T-cell (primary cell): ENCODE measurements around the gene MBD3L5. TPM values are rescaled to one million over a fixed set of nuclear protein-coding genes. Genes with fewer than 3 reads are reported as not detected.
A peak's percentile ranks its signal among the peaks of the same experiment; 100 is the strongest.

ENCODE experiments used
- ATAC-seq, 4 experiments: fragments of 200-7000 bp in 3 of 4; fragments of 150-1000 bp in 1 of 4; cut with Tn5 transposase; replicated peaks in 1 of 4; 1 replicate in 3 of 4; 2 replicates in 1 of 4; pipeline ENCODE4 v1.10.0; 2021; ENCODE audit warnings: moderate library complexity in 3 of 4, mild to moderate bottlenecking in 2 of 4, moderate number of reproducible peaks in 1 of 4
- CTCF ChIA-PET, 2 donors: fragments of 300-600 bp; sonication (Branson Sonifier 250); formaldehyde crosslinking; loops; one replicate each; lab custom pipeline; 2022; ENCODE audit warnings: antibody characterized with exemption in 2 of 2; lab: Charles Lee
- POLR2A ChIA-PET, 2 donors: fragments of 300-600 bp; sonication (Branson Sonifier 250); formaldehyde crosslinking; loops; one replicate each; lab custom pipeline; 2022; ENCODE audit warnings: antibody characterized with exemption in 2 of 2; lab: Charles Lee
- DNase-seq, 35 experiments: peaks; one replicate each; pipeline versions ENCODE4 v3.0.0 to v3.0.0-alpha.2; 2013 to 2023
- H3K27ac ChIP-seq: one replicate; pipeline ENCODE4 v1.5.1; 2013; ENCODE audit warnings: low read length
- H3K27me3 ChIP-seq, 2 experiments: replicated peaks in 1 of 2; 1 replicate in 1 of 2; 2 replicates in 1 of 2; pipeline versions ENCODE4 v1.6.1 to v1.7.0; 2013; ENCODE audit warnings: low read length in 1 of 2, mixed read lengths in 1 of 2; ENCODE audit not compliant: control insufficient read depth in 2 of 2, insufficient read depth in 2 of 2; ENCODE audit errors: extremely low read depth in 1 of 2
- H3K36me3 ChIP-seq, 2 donors: 1 replicate in 1 of 2; 2 replicates in 1 of 2; pipeline versions ENCODE4 v1.6.1 to v1.7.0; 2013; ENCODE audit warnings: low read length in 1 of 2; ENCODE audit not compliant: control insufficient read depth in 2 of 2, insufficient read depth in 1 of 2; ENCODE audit errors: extremely low read depth in 1 of 2
- H3K4me1 ChIP-seq, 2 experiments: 1 replicate in 1 of 2; 2 replicates in 1 of 2; pipeline versions ENCODE4 v1.6.1 to v1.7.0; 2013; ENCODE audit warnings: low read length in 2 of 2, mixed read lengths in 1 of 2; ENCODE audit not compliant: insufficient read depth in 2 of 2, control insufficient read depth in 1 of 2; ENCODE audit errors: extremely low read depth in 1 of 2
- H3K4me3 ChIP-seq, 2 donors: 1 replicate in 1 of 2; 2 replicates in 1 of 2; pipeline versions ENCODE4 v1.5.1 to v1.7.0; 2013; ENCODE audit warnings: mild to moderate bottlenecking in 2 of 2, low read length in 1 of 2, moderate library complexity in 1 of 2; ENCODE audit not compliant: control insufficient read depth in 1 of 2; ENCODE audit errors: extremely low read depth in 1 of 2
- H3K9me3 ChIP-seq: 2 replicates; pipeline ENCODE4 v1.7.0; 2013
- H3K27ac Mint-ChIP-seq, 2 donors: one replicate each; pipeline ENCODE4 v1.8.0; 2020 to 2021; ENCODE audit warnings: mild to moderate bottlenecking in 2 of 2, mixed read lengths in 2 of 2
- H3K27me3 Mint-ChIP-seq, 2 donors: one replicate each; pipeline ENCODE4 v1.8.0; 2021 to 2022; ENCODE audit warnings: mixed read lengths in 2 of 2
- H3K36me3 Mint-ChIP-seq: one replicate; pipeline ENCODE4 v1.8.0; 2021; ENCODE audit warnings: mixed read lengths
- H3K4me1 Mint-ChIP-seq, 3 donors: one replicate each; pipeline ENCODE4 v1.8.0; 2020 to 2022; ENCODE audit warnings: mixed read lengths in 3 of 3, mild to moderate bottlenecking in 1 of 3
- H3K4me3 Mint-ChIP-seq, 3 donors: one replicate each; pipeline ENCODE4 v1.8.0; 2020 to 2022; ENCODE audit warnings: mild to moderate bottlenecking in 3 of 3, mixed read lengths in 3 of 3, moderate library complexity in 3 of 3
- H3K9me3 Mint-ChIP-seq, 3 donors: one replicate each; pipeline ENCODE4 v1.8.0; 2020 to 2022; ENCODE audit warnings: mixed read lengths in 3 of 3
- WGBS: methylation state at CpG from one replicate; pipeline ENCODE4 v1.1.5; 2013; ENCODE audit warnings: missing lambda C conversion rate; ENCODE audit not compliant: insufficient coverage; 5-methylcytosine and 5-hydroxymethylcytosine counted together
- total RNA-seq, 35 experiments: library from RNA in 6 of 35; stranded (reverse) in 6 of 35; fragments of 120-200 nt in 1 of 35; gene quantifications; one replicate each; pipeline versions ENCODE4 v1.2.1 to v1.2.4 and lab custom pipeline; 2013 to 2026

MBD3L5 gene
- total RNA-seq, 5 donors from 2014 or later (not counting 1 experiment from before 2014, with no cell fraction given), result not detected

- Mint-ChIP-seq H3K9me3 (peaks cover 6 to 9% (median 8%) of the 10 kb centered on the region in 3 donors), H3K27ac (peak overlapping the region; percentile 84 to 89), H3K36me3 (peaks cover 8% of the 10 kb centered on the region), H3K4me3 (peak overlapping the region; percentile 68 to 78 (median 75)), H3K27me3 (no peaks in the 10 kb centered on the region), H3K4me1 (peaks cover 23 to 34% (median 30%) of the 10 kb centered on the region in 3 donors)
- ATAC-seq (peak in 3 of 4 experiments; percentile 58 to 64 (median 62)), DNase-seq (peak in 4 of 35 experiments; percentile 6 to 18 (median 14))
- CTCF ChIA-PET, result interaction anchor here in 1 of 2 donors (0.6 to 1.0 kb wide), 2 partner anchors 17 to 355 kb away, joined by 3 to 4 read pairs; no protein-coding TSS in a partner anchor
- 19% methylated on average over 4 of the region's 15 CpGs for WGBS
- POLR2A ChIA-PET, result no interaction called here
- Histone ChIP-seq H3K4me1 (peaks cover 0 to 13% of the 10 kb centered on the region in 2 experiments), H3K4me3 (peak overlapping the region; percentile 12 to 44), H3K27ac (no peak overlapping the region), H3K9me3 (no peaks in the 10 kb centered on the region), H3K27me3 (no peaks in the 10 kb centered on the region), H3K36me3 (no peaks in the 10 kb centered on the region)
Observed at GRCh38 chr19:6997679-6998445, 32.5 kb upstream of the MBD3L5 start.

- peaks cover 7% of the 10 kb centered on the region for H3K36me3 Mint-ChIP-seq
- H3K27me3 Mint-ChIP-seq, result no peaks in the 10 kb centered on the region
- no peak overlapping the region for H3K27ac ChIP-seq
- no peak for DNase-seq
- H3K4me1 Mint-ChIP-seq, result peaks cover 28 to 38% (median 34%) of the 10 kb centered on the region in 3 donors
- POLR2A ChIA-PET, result no interaction called here
- ATAC-seq, result no peak
- 96% methylated on average over 7 of the region's 7 CpGs for WGBS
- H3K9me3 Mint-ChIP-seq, result peaks cover 6 to 7% (median 6%) of the 10 kb centered on the region in 3 donors
- CTCF ChIA-PET, result no interaction called here
- H3K36me3 ChIP-seq, result no peaks in the 10 kb centered on the region
- no peaks in the 10 kb centered on the region for H3K27me3 ChIP-seq
- H3K9me3 ChIP-seq, result no peaks in the 10 kb centered on the region
- H3K4me3 ChIP-seq, result no peak overlapping the region
- H3K27ac Mint-ChIP-seq, result no peak overlapping the region
- H3K4me1 ChIP-seq, result peaks cover 2 to 13% of the 10 kb centered on the region in 2 experiments
- H3K4me3 Mint-ChIP-seq, result no peak overlapping the region
Observed at GRCh38 chr19:6999933-7000332, 30.4 kb upstream of the MBD3L5 start.

- Mint-ChIP-seq H3K27me3 (no peaks in the 10 kb centered on the region), H3K27ac (no peak overlapping the region), H3K4me1 (peaks cover 28 to 34% (median 30%) of the 10 kb centered on the region in 3 donors), H3K9me3 (peaks cover 2 to 3% (median 2%) of the 10 kb centered on the region in 3 donors), H3K4me3 (no peak overlapping the region), H3K36me3 (peaks cover 3% of the 10 kb centered on the region)
- Histone ChIP-seq H3K4me1 (peaks cover 2 to 13% of the 10 kb centered on the region in 2 experiments), H3K27ac (no peak overlapping the region), H3K27me3 (no peaks in the 10 kb centered on the region), H3K36me3 (no peaks in the 10 kb centered on the region), H3K9me3 (no peaks in the 10 kb centered on the region), H3K4me3 (no peak overlapping the region)
- ATAC-seq, result no peak
- WGBS, result 75% methylated on average over 2 of the region's 3 CpGs
- DNase-seq, result no peak
- CTCF ChIA-PET, result no interaction called here
- POLR2A ChIA-PET, result no interaction called here
Observed at GRCh38 chr19:7000333-7000732, 30.0 kb upstream of the MBD3L5 start.

GRCh38 chr19:7000816-7001215 is 29.6 kb upstream of the MBD3L5 start:
- WGBS, result 86% methylated on average over 1 of the region's 1 CpG
- no peak for ATAC-seq
- no peaks in the 10 kb centered on the region for H3K9me3 Mint-ChIP-seq
- Histone ChIP-seq H3K4me3 (no peak overlapping the region), H3K27ac (no peak overlapping the region), H3K9me3 (no peaks in the 10 kb centered on the region), H3K27me3 (no peaks in the 10 kb centered on the region), H3K4me1 (peaks cover 2 to 13% of the 10 kb centered on the region in 2 experiments), H3K36me3 (no peaks in the 10 kb centered on the region)
- peaks cover 27 to 32% (median 28%) of the 10 kb centered on the region in 3 donors for H3K4me1 Mint-ChIP-seq
- H3K4me3 Mint-ChIP-seq, result no peak overlapping the region
- no peaks in the 10 kb centered on the region for H3K27me3 Mint-ChIP-seq
- DNase-seq, result no peak
- H3K36me3 Mint-ChIP-seq, result no peaks in the 10 kb centered on the region
- ChIA-PET CTCF (no interaction called here), POLR2A (interaction anchor here in 1 of 2 donors (0.6 kb wide), 1 partner anchor 98 kb away, joined by 3 read pairs; no protein-coding TSS in a partner anchor)
- no peak overlapping the region for H3K27ac Mint-ChIP-seq

- peak in 3 of 35 experiments; percentile 7 to 64 (median 21) for DNase-seq
- Mint-ChIP-seq H3K9me3 (no peaks in the 10 kb centered on the region), H3K36me3 (peaks cover 3% of the 10 kb centered on the region), H3K27me3 (no peaks in the 10 kb centered on the region), H3K4me1 (peaks cover 32 to 46% (median 42%) of the 10 kb centered on the region in 3 donors), H3K27ac (no peak overlapping the region), H3K4me3 (peak overlapping the region in 1 of 3 donors; percentile 32)
- ATAC-seq, result peak in 1 of 4 experiments; percentile 61
- Histone ChIP-seq H3K4me1 (peaks cover 15 to 18% of the 10 kb centered on the region in 2 experiments), H3K27me3 (no peaks in the 10 kb centered on the region), H3K9me3 (no peaks in the 10 kb centered on the region), H3K4me3 (no peak overlapping the region), H3K36me3 (no peaks in the 10 kb centered on the region), H3K27ac (no peak overlapping the region)
- WGBS, result 89% methylated on average over 3 of the region's 18 CpGs
- CTCF ChIA-PET, result interaction anchor here (0.5 to 1.1 kb wide), 8 partner anchors 51 to 844 kb away, joined by 3 to 9 read pairs (median 4); no protein-coding TSS in a partner anchor
- POLR2A ChIA-PET, result interaction anchor here in 1 of 2 donors (0.7 kb wide), 1 partner anchor 164 kb away, joined by 6 read pairs; no protein-coding TSS in a partner anchor
Observed at GRCh38 chr19:7004313-7004931, 26.0 kb upstream of the MBD3L5 start.

- Histone ChIP-seq H3K36me3 (no peaks in the 10 kb centered on the region), H3K9me3 (no peaks in the 10 kb centered on the region), H3K4me1 (peaks cover 14 to 24% of the 10 kb centered on the region in 2 experiments), H3K27ac (no peak overlapping the region), H3K4me3 (no peak overlapping the region), H3K27me3 (no peaks in the 10 kb centered on the region)
- Mint-ChIP-seq H3K4me3 (no peak overlapping the region), H3K36me3 (peaks cover 3% of the 10 kb centered on the region), H3K27me3 (no peaks in the 10 kb centered on the region), H3K27ac (peak overlapping the region; percentile 40 to 41), H3K9me3 (no peaks in the 10 kb centered on the region), H3K4me1 (peaks cover 38 to 48% (median 44%) of the 10 kb centered on the region in 3 donors)
- DNase-seq, result no peak
- no peak for ATAC-seq
- WGBS, result 90% methylated on average over 9 of the region's 11 CpGs
- ChIA-PET POLR2A (interaction anchor here in 1 of 2 donors (0.6 kb wide), 1 partner anchor 148 kb away, joined by 5 read pairs; no protein-coding TSS in a partner anchor), CTCF (no interaction called here)
Observed at GRCh38 chr19:7006135-7006704, 24.2 kb upstream of the MBD3L5 start.
